Left renal pelvis (tissue), 4 donors: ENCODE results near the gene PRR15L. TPM values are rescaled to one million over a fixed set of nuclear protein-coding genes. Genes with fewer than 3 reads are reported as not detected.

ENCODE experiments used
- DNase-seq, 4 donors: peaks; one replicate each; pipeline ENCODE4 v3.0.0-alpha.2; 2013; ENCODE audit warnings: low read depth in 4 of 4, low spot score in 3 of 4
- polyA plus RNA-seq, 4 donors: library from polyadenylated mRNA; unstranded; fragments of 120-200 nt; gene quantifications; one replicate each; pipeline ENCODE4 v1.2.1, GENCODE V29; 2013; ENCODE audit not compliant: insufficient read length in 4 of 4

Gene PRR15L
- polyA plus RNA-seq, 4 donors = 0.23 to 22.7 (median 18.2) TPM

GRCh38 chr17:47907932-47908562 lies 49.6 kb downstream of the PRR15L start:
- no peak for DNase-seq

GRCh38 chr17:47906443-47906842 lies 51.2 kb downstream of the PRR15L start:
- no peak for DNase-seq

- no peak for DNase-seq
These were observed 52.4 kb downstream of the PRR15L start for GRCh38 chr17:47905221-47905733.

- DNase-seq = no peak
These were observed 55.5 kb downstream of the PRR15L start for GRCh38 chr17:47902039-47902744.

Other genes starting within 250 kb of the PRR15L start
- under 1 TPM; 0.07 to 0.26 (median 0.15) TPM for gene TBX21, start 224.6 kb downstream of the PRR15L start, polyA plus RNA-seq
- gene OSBPL7, start 136.1 kb downstream of the PRR15L start, polyA plus RNA-seq = 10 to 100 TPM; 11.9 to 16.3 (median 12.3) TPM
- 10 to 100 TPM; 36.6 to 56.8 (median 50.0) TPM for gene MRPL10, start 126.3 kb downstream of the PRR15L start, polyA plus RNA-seq
- 1 to 10 TPM in 3 of 4 donors, under 1 TPM in 1; 0.74 to 3.3 (median 2.6) TPM for gene LRRC46, start 126.2 kb downstream of the PRR15L start, polyA plus RNA-seq
- 10 to 100 TPM; 31.4 to 78.5 (median 39.5) TPM for gene SCRN2, start 116.6 kb downstream of the PRR15L start, polyA plus RNA-seq
- gene SP6, start 106.7 kb downstream of the PRR15L start, polyA plus RNA-seq = 1 to 10 TPM; 1.6 to 3.0 (median 2.5) TPM
- 10 to 100 TPM; 20.8 to 27.1 (median 23.4) TPM for gene SP2, start 61.6 kb downstream of the PRR15L start, polyA plus RNA-seq
- 10 to 100 TPM in 3 of 4 donors, 1 to 10 TPM in 1; 5.8 to 24.1 (median 20.6) TPM for gene PNPO, start 16.3 kb downstream of the PRR15L start, polyA plus RNA-seq
- 100 to 1,000 TPM in 3 of 4 donors, 10 to 100 TPM in 1; 90.0 to 178 (median 147) TPM for gene CDK5RAP3, start 13.2 kb upstream of the PRR15L start, polyA plus RNA-seq
- 10 to 100 TPM; 16.7 to 78.4 (median 21.5) TPM for gene COPZ2, start 79.9 kb upstream of the PRR15L start, polyA plus RNA-seq
- 100 to 1,000 TPM; 194 to 248 (median 221) TPM for gene NFE2L1, start 90.5 kb upstream of the PRR15L start, polyA plus RNA-seq
- 100 to 1,000 TPM; 170 to 204 (median 197) TPM for gene CBX1, start 143.6 kb upstream of the PRR15L start, polyA plus RNA-seq
- 10 to 100 TPM; 12.5 to 17.4 (median 15.8) TPM for gene SNX11, start 149.9 kb upstream of the PRR15L start, polyA plus RNA-seq